H1 (cell line): ENCODE measurements around the gene RETREG1. TPM values are rescaled to one million over a fixed set of nuclear protein-coding genes. Genes with fewer than 3 reads are reported as not detected.

ENCODE experiments used
- CTCF ChIA-PET: fragments of 300-600 bp; sonication (Branson Sonifier 250); formaldehyde crosslinking; loops from one replicate; lab custom pipeline; 2021; ENCODE audit not compliant: partially characterized antibody; lab: Charles Lee
- POLR2A ChIA-PET: fragments of 300-600 bp; sonication (Branson Sonifier 250); formaldehyde crosslinking; loops from one replicate; lab custom pipeline; 2021; ENCODE audit warnings: inconsistent platforms; ENCODE audit not compliant: partially characterized antibody; lab: Charles Lee
- DNase-seq, 2 experiments: peaks; one replicate each; pipeline versions ENCODE4 v3.0.0 to v3.0.0-alpha.2; 2010 to 2022; ENCODE audit warnings: low spot score in 2 of 2, low read depth in 1 of 2, mixed read lengths in 1 of 2
- FAIRE-seq: peaks from 2 replicates; lab custom pipeline; 2011; peaks lifted over from hg19 to GRCh38; lab: Jason Lieb, UNC
- H2AFZ ChIP-seq: 2 replicates; pipeline ENCODE4 v1.8.1; 2012; ENCODE audit warnings: low read length, inconsistent platforms
- H2AK5ac ChIP-seq: 2 replicates; pipeline ENCODE4 v1.6.1; 2013; ENCODE audit warnings: low read depth, low read length
- H2BK120ac ChIP-seq: replicated peaks from 2 replicates; pipeline ENCODE3; 2013; ENCODE audit warnings: low read depth, low read length, inconsistent platforms
- H2BK12ac ChIP-seq: 2 replicates; pipeline ENCODE4 v1.6.1; 2013; ENCODE audit warnings: low read depth, low read length
- H2BK15ac ChIP-seq: 2 replicates; pipeline ENCODE4 v1.6.1; 2013; ENCODE audit warnings: low read length
- H2BK20ac ChIP-seq: 2 replicates; pipeline ENCODE4 v1.6.1; 2013; ENCODE audit warnings: low read length
- H2BK5ac ChIP-seq: 2 replicates; pipeline ENCODE4 v1.6.1; 2013; ENCODE audit warnings: low read depth, low read length
- H3K14ac ChIP-seq: 2 replicates; pipeline ENCODE4 v1.6.1; 2013; ENCODE audit warnings: inconsistent platforms; ENCODE audit not compliant: insufficient read length
- H3K18ac ChIP-seq: 2 replicates; pipeline ENCODE4 v1.6.1; 2013; ENCODE audit warnings: low read length; ENCODE audit errors: extremely low read depth
- H3K23ac ChIP-seq: 2 replicates; pipeline ENCODE4 v1.6.1; 2013; ENCODE audit warnings: inconsistent platforms; ENCODE audit not compliant: insufficient read length
- H3K23me2 ChIP-seq: 2 replicates; pipeline ENCODE4 v1.6.1; 2013; ENCODE audit warnings: low read depth, low read length
- H3K27ac ChIP-seq: 2 replicates; pipeline ENCODE4 v1.6.1; 2011; ENCODE audit warnings: low read depth, low read length, inconsistent platforms
- H3K27me3 ChIP-seq, 4 experiments: replicated peaks in 1 of 4; 1 replicate in 1 of 4; 2 replicates in 3 of 4; pipeline versions ENCODE4 v1.6.1 to v1.8.1; 2011 to 2013; ENCODE audit warnings: low read length in 3 of 4, mild to moderate bottlenecking in 3 of 4, inconsistent platforms in 2 of 4, mixed read lengths in 2 of 4, moderate library complexity in 1 of 4; ENCODE audit not compliant: control insufficient read depth in 3 of 4, insufficient read depth in 3 of 4; ENCODE audit errors: extremely low read depth in 1 of 4
- H3K36me3 ChIP-seq, 4 experiments: 2 replicates each; pipeline versions ENCODE4 v1.6.1 to v1.8.1; 2011 to 2013; ENCODE audit warnings: mild to moderate bottlenecking in 4 of 4, low read length in 3 of 4, moderate library complexity in 2 of 4, control low read depth in 1 of 4, inconsistent platforms in 1 of 4; ENCODE audit not compliant: insufficient read depth in 4 of 4, control insufficient read depth in 2 of 4
- H3K4ac ChIP-seq: replicated peaks from 2 replicates; pipeline ENCODE3; 2013; ENCODE audit warnings: low read length, low read depth, mixed read lengths, inconsistent platforms; ENCODE audit not compliant: insufficient read length
- H3K4me1 ChIP-seq, 4 experiments: replicated peaks in 1 of 4; 1 replicate in 1 of 4; 2 replicates in 3 of 4; pipeline versions ENCODE4 v1.6.1 to v1.8.1; 2011 to 2013; ENCODE audit warnings: low read length in 3 of 4, inconsistent platforms in 2 of 4, mixed read lengths in 1 of 4; ENCODE audit not compliant: insufficient read depth in 4 of 4, control insufficient read depth in 3 of 4
- H3K4me2 ChIP-seq, 2 experiments: 2 replicates each; pipeline versions ENCODE4 v1.6.1 to v1.8.1; 2011 to 2013; ENCODE audit warnings: low read depth in 2 of 2, low read length in 2 of 2, control low read depth in 1 of 2, inconsistent platforms in 1 of 2, mild to moderate bottlenecking in 1 of 2; ENCODE audit not compliant: insufficient read depth in 1 of 2
- H3K4me3 ChIP-seq, 4 experiments: fragments of 200-600, 300-600 bp in 1 of 4; sonication (generic), shearing (Covaris generic), sonication (Bioruptor Twin) in 1 of 4; 2 replicates each; pipeline versions ENCODE4 v1.5.1 to v1.8.1; 2011 to 2016; ENCODE audit warnings: low read length in 4 of 4, low read depth in 3 of 4, control low read depth in 2 of 4, inconsistent platforms in 2 of 4, mild to moderate bottlenecking in 2 of 4, mixed read lengths in 1 of 4, moderate library complexity in 1 of 4; ENCODE audit not compliant: insufficient read depth in 2 of 4; ENCODE audit errors: extremely low read depth in 1 of 4
- H3K56ac ChIP-seq: replicated peaks from 2 replicates; pipeline ENCODE3; 2013; ENCODE audit warnings: low read depth, mild to moderate bottlenecking, mixed read lengths, low read length, inconsistent platforms; ENCODE audit not compliant: insufficient read length
- H3K79me1 ChIP-seq: 2 replicates; pipeline ENCODE4 v1.6.1; 2013; ENCODE audit warnings: low read depth, low read length, control low read depth
- H3K79me2 ChIP-seq, 2 experiments: 2 replicates each; pipeline versions ENCODE4 v1.6.1 to v1.8.1; 2012 to 2013; ENCODE audit warnings: low read length in 2 of 2, mild to moderate bottlenecking in 2 of 2, inconsistent platforms in 1 of 2; ENCODE audit not compliant: insufficient read depth in 2 of 2, control insufficient read depth in 1 of 2
- H3K9ac ChIP-seq, 4 experiments: replicated peaks in 1 of 4; 1 replicate in 1 of 4; 2 replicates in 3 of 4; pipeline versions ENCODE4 v1.6.1 to v1.8.1; 2011 to 2013; ENCODE audit warnings: low read depth in 3 of 4, low read length in 3 of 4, control low read depth in 2 of 4, mild to moderate bottlenecking in 2 of 4, moderate library complexity in 2 of 4, inconsistent platforms in 1 of 4; ENCODE audit errors: extremely low read depth in 1 of 4
- H3K9me3 ChIP-seq, 2 experiments: 2 replicates each; pipeline versions ENCODE4 v1.6.1 to v1.8.1; 2012 to 2013; ENCODE audit warnings: mild to moderate bottlenecking in 2 of 2, moderate library complexity in 2 of 2, control low read depth in 1 of 2, inconsistent platforms in 1 of 2, low read depth in 1 of 2, low read length in 1 of 2, mixed read lengths in 1 of 2; ENCODE audit not compliant: insufficient read depth in 2 of 2
- H4K20me1 ChIP-seq, 2 experiments: replicated peaks in 1 of 2; 2 replicates each; pipeline versions ENCODE3 to v1.8.1; 2011 to 2013; ENCODE audit warnings: inconsistent platforms in 2 of 2, low read length in 2 of 2, mild to moderate bottlenecking in 1 of 2; ENCODE audit not compliant: insufficient read depth in 2 of 2, control insufficient read depth in 1 of 2
- H4K5ac ChIP-seq: 2 replicates; pipeline ENCODE4 v1.6.1; 2013; ENCODE audit warnings: low read length, low read depth, mixed read lengths, inconsistent platforms; ENCODE audit not compliant: insufficient read length
- H4K8ac ChIP-seq: 2 replicates; pipeline ENCODE4 v1.8.0; 2013; ENCODE audit warnings: mild to moderate bottlenecking, moderate library complexity, low read length, inconsistent platforms; ENCODE audit not compliant: insufficient read depth; ENCODE audit errors: extremely low read depth
- H4K91ac ChIP-seq: replicated peaks from 2 replicates; pipeline ENCODE3; 2013; ENCODE audit warnings: low read length, mixed read lengths, inconsistent platforms; ENCODE audit not compliant: insufficient read length
- CEBPB ChIP-seq: IDR thresholded peaks from 2 replicates; pipeline ENCODE4 v1.6.1; 2012; ENCODE audit warnings: low read depth, low read length
- CHD2 ChIP-seq: IDR thresholded peaks from 2 replicates; pipeline ENCODE4 v1.6.1; 2012; ENCODE audit warnings: low read length, improper control_type of control experiment
- FOSL1 ChIP-seq: IDR thresholded peaks from 2 replicates; pipeline ENCODE4 v1.6.1; 2011; ENCODE audit warnings: mild to moderate bottlenecking, low read depth, low read length, moderate library complexity; ENCODE audit not compliant: insufficient read depth
- HDAC2 ChIP-seq, 2 experiments: fragments of 300-600 bp in 1 of 2; sonication (generic) in 1 of 2; IDR thresholded peaks; 2 replicates each; pipeline ENCODE4 v1.6.1; 2011 to 2012; ENCODE audit warnings: low read depth in 2 of 2, low read length in 2 of 2, mild to moderate bottlenecking in 2 of 2, moderate library complexity in 2 of 2, borderline replicate concordance in 1 of 2, inconsistent platforms in 1 of 2
- JUND ChIP-seq: IDR thresholded peaks from 2 replicates; pipeline ENCODE4 v1.6.1; 2011; ENCODE audit warnings: mild to moderate bottlenecking, improper control_type of control experiment, low read length
- KDM1A ChIP-seq: fragments of 200-600, 300-600 bp; sonication (generic); IDR thresholded peaks from 2 replicates; pipeline ENCODE4 v1.7.1; 2016; ENCODE audit warnings: mild to moderate bottlenecking, low read length, borderline replicate concordance
- NANOG ChIP-seq: IDR thresholded peaks from 2 replicates; pipeline ENCODE4 v1.6.1; 2011; ENCODE audit warnings: low read length, low read depth, mild to moderate bottlenecking, inconsistent platforms; ENCODE audit not compliant: insufficient read depth, poor library complexity, severe bottlenecking
- POLR2A ChIP-seq, 2 experiments: IDR thresholded peaks; 1 replicate in 1 of 2; 2 replicates in 1 of 2; pipeline ENCODE4 v1.6.1; 2011; ENCODE audit warnings: low read depth in 2 of 2, low read length in 2 of 2, mild to moderate bottlenecking in 2 of 2; ENCODE audit errors: control extremely low read depth in 1 of 2
- POLR2AphosphoS5 ChIP-seq: IDR thresholded peaks from 2 replicates; pipeline ENCODE4 v1.6.1; 2011; ENCODE audit warnings: low read depth, low read length
- RNF2 ChIP-seq: fragments of 200-900, 300-1000 bp; sonication (generic); IDR thresholded peaks from 2 replicates; pipeline ENCODE4 v1.7.1; 2016; ENCODE audit warnings: borderline replicate concordance, low read depth, mild to moderate bottlenecking, antibody characterized with exemption, low read length; ENCODE audit not compliant: poor library complexity, severe bottlenecking; ENCODE audit errors: missing control alignments
- SP4 ChIP-seq: IDR thresholded peaks from 2 replicates; pipeline ENCODE4 v1.6.1; 2012; ENCODE audit warnings: low read length, inconsistent platforms
- WGBS, 2 experiments: shearing (Covaris generic) in 1 of 2; methylation state at CpG; one replicate each; pipeline versions ENCODE4 v1.1.6 to v1.1.7; 2013 to 2015; ENCODE audit warnings: low lambda C conversion rate in 2 of 2, mixed read lengths in 2 of 2, inconsistent platforms in 1 of 2, low coverage in 1 of 2, missing lambda C conversion rate in 1 of 2; ENCODE audit not compliant: insufficient replicate concordance in 2 of 2, insufficient coverage in 1 of 2, insufficient read length in 1 of 2; ENCODE audit errors: extremely low coverage in 1 of 2, missing lambda C conversion rate in 1 of 2; 5-methylcytosine and 5-hydroxymethylcytosine counted together
- polyA plus RNA-seq, 7 experiments: library from polyadenylated mRNA; depleted of rRNA in 3 of 7; stranded (reverse) in 5 of 7; unstranded in 2 of 7; fragments of >200 nt in 5 of 7; fragments of 200-250 nt in 2 of 7; gene quantifications; 1 replicate in 5 of 7; 2 replicates in 1 of 7; 4 replicates in 1 of 7; pipeline versions ENCODE4 v1.2.1 to v1.2.3, GENCODE V29; 2011 to 2013; ENCODE audit warnings: missing spikeins in 2 of 7, mixed read lengths in 2 of 7
- total RNA-seq: library from RNA; stranded (reverse); fragmentation: NEBNext Ultra II Directional; extraction: Animal tissue kit (Norgen Biotek cat#: 25700); gene quantifications from 2 replicates; pipeline ENCODE4 v1.2.1, GENCODE V29; 2021

The RETREG1 gene
- total and polyA plus RNA-seq, 2 of the 8 experiments (the other 6 are each of a cell fraction or from before 2014, with no cell fraction given): 0.62 to 1.9 TPM

DNA sequence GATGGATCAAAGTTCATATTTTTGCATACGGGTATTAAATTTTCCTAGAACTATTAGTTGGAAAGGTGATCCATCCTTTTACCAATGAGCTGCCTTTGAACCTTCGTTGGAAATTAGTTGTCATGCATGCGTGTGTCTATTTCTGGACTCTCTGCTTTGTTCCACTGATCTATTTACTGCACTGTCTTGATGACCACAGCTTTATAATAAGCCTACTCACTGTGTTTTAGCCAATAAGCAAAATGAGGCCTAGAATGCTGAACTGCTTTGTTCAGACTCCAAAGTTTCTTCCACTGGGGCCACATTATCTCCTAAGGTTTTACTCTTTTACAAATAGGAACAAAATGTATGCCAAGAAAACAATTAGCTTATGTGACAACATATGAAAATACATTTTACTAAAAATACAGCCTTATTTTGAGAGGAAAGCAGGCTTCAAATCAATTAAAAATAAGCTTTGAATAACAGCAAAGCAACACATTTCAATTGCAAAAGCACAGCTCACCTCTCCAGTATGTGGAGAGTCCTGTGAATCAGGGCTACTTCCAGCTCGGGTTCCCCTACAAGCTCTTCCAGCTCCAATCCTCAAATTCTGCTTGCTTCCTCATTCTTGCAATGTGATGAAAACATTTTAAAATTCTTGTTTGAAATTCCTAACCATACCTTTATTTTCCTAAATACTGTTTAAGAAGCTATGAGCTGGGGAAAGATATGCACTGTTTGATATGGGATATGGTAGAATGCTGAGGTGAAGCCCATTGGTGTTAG is 72.0 kb downstream of the RETREG1 start:
- no peaks in the 10 kb centered on the region for H3K9me3 ChIP-seq
- H3K14ac ChIP-seq: no peak overlapping the region
- H2BK120ac ChIP-seq: no peak overlapping the region
- H3K4me3 ChIP-seq: no peak overlapping the region
- no peak overlapping the region for H3K27ac ChIP-seq
- H3K27me3 ChIP-seq: no peaks in the 10 kb centered on the region
- WGBS, 2 experiments: 78% methylated on average over 4 of the region's 4 CpGs; no CpG with 5 or more reads in 1 of the 2 experiments
- no peaks in the 10 kb centered on the region; the same call in 1 of the 2 replicates for H3K23me2 ChIP-seq
- no peak overlapping the region for H4K8ac ChIP-seq
- 0 out of 7 replicates have a peak, but pooled peaks cover 0 to 2% (median 0%) of the 10 kb centered on the region in 4 experiments for H3K4me1 ChIP-seq
- no peaks in the 10 kb centered on the region for H4K20me1 ChIP-seq
- H3K4me2 ChIP-seq: no peak overlapping the region
- no peak overlapping the region for H4K91ac ChIP-seq
- no peak for FAIRE-seq
- no peak overlapping the region for H3K23ac ChIP-seq
- no peak overlapping the region for H2BK20ac ChIP-seq
- no peaks in the 10 kb centered on the region for H3K79me2 ChIP-seq
- no peak overlapping the region for H3K18ac ChIP-seq
- TF ChIP-seq CEBPB (no peak), SP4 (no peak), JUND (no peak), POLR2A (IDR thresholded peaks at IDR 0.05; ENCODE audit: control extremely low read depth in 1 of 2, low read depth in 2 of 2, low read length in 2 of 2) (no peak), HDAC2 (IDR thresholded peaks at IDR 0.05; ENCODE audit: borderline replicate concordance in 1 of 2, low read depth in 2 of 2, low read length in 2 of 2) (no peak), RNF2 (no peak), NANOG (no peak), POLR2AphosphoS5 (no peak), KDM1A (no peak), FOSL1 (no peak), CHD2 (no peak)
- no peak overlapping the region for H2BK5ac ChIP-seq
- no peak for DNase-seq
- no peaks in the 10 kb centered on the region for H3K79me1 ChIP-seq
- POLR2A ChIA-PET: interaction anchor here (0.6 kb wide), 1 partner anchor 17 kb away, joined by 3 read pairs; no protein-coding TSS in a partner anchor
- no peak overlapping the region for H4K5ac ChIP-seq
- H2AK5ac ChIP-seq: no peak overlapping the region
- H3K9ac ChIP-seq: no peak overlapping the region
- CTCF ChIA-PET: interaction anchor here (0.6 to 9.8 kb wide), 12 partner anchors 8 to 645 kb away, joined by 3 to 155 read pairs (median 4); no protein-coding TSS in a partner anchor
- no peak overlapping the region for H2AFZ ChIP-seq
- H3K36me3 ChIP-seq: no peaks in the 10 kb centered on the region
- H3K56ac ChIP-seq: no peak overlapping the region
- no peak overlapping the region for H2BK15ac ChIP-seq
- no peak overlapping the region for H3K4ac ChIP-seq
- H2BK12ac ChIP-seq: no peak overlapping the region
